Sigmoid colon (tissue), 4 donors: ENCODE measurements around the gene SLBP.

ENCODE experiments used
- CTCF ChIP-seq, 4 experiments: fragments of 450-650 bp in 3 of 4; fragments of 200-600 bp in 1 of 4; IDR thresholded peaks; one replicate each; pipeline ENCODE4 v1.5.1; 2016 to 2019; ENCODE audit warnings: antibody characterized with exemption in 4 of 4, mild to moderate bottlenecking in 3 of 4, moderate library complexity in 2 of 4
- EP300 ChIP-seq, 4 donors: sonication (generic); formaldehyde crosslinking; IDR thresholded peaks; one replicate each; pipeline ENCODE4 v1.6.1; 2017; ENCODE audit warnings: antibody characterized with exemption in 4 of 4
- POLR2A ChIP-seq, 2 donors: fragments of 450-650 bp; IDR thresholded peaks; one replicate each; pipeline ENCODE4 v1.6.1; 2016; ENCODE audit warnings: antibody characterized with exemption in 2 of 2, mild to moderate bottlenecking in 2 of 2, moderate library complexity in 2 of 2
- POLR2AphosphoS5 ChIP-seq, 4 donors: sonication (generic); formaldehyde crosslinking; IDR thresholded peaks; one replicate each; pipeline ENCODE4 v1.6.1; 2017; ENCODE audit warnings: antibody characterized with exemption in 4 of 4

DNA sequence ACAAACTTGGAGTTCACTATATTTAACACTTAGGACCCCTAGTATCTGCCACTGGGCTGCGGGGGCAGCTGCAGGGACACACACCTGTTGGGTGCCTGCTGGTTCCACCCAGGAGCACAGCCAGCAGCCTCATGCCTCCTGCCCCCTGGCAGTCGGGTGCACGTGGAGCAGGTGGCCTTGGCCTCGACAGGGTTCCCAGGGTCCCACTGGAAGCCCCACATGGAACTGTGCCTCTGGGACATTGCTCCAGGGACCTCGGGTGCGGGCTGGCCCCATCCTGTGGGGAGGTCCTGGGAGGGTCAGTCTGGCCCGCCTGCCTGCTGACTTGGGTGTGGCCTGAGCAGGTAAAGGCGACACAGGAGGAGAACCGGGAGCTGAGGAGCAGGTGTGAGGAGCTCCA is 27.2 kb upstream of the SLBP start:
- TF ChIP-seq CTCF (IDR thresholded peaks at IDR 0.05), result no peak
- TF ChIP-seq POLR2A (IDR thresholded peaks at IDR 0.05), result no peak
- TF ChIP-seq EP300 (IDR thresholded peaks at IDR 0.05), result no peak
- no peak for TF ChIP-seq POLR2AphosphoS5 (IDR thresholded peaks at IDR 0.05)
